Spleen (tissue), 11 donors: Measurements from ENCODE around the gene ANKRD1. TPM values are rescaled to one million over a fixed set of nuclear protein-coding genes. Genes with fewer than 3 reads are reported as not detected.

Source experiments
- DNase-seq: peaks from one replicate; pipeline ENCODE4 v3.0.0-alpha.2; 2020
- H3K27ac ChIP-seq, 8 donors: fragments of 200-600 bp; sonication (generic) in 7 of 8; 1 replicate in 4 of 8; 2 replicates in 4 of 8; pipeline versions ENCODE4 v1.5.0 to v1.8.0; 2016 to 2021; ENCODE audit warnings: inconsistent platforms in 4 of 8, mild to moderate bottlenecking in 4 of 8, moderate library complexity in 1 of 8
- H3K27me3 ChIP-seq, 7 donors: fragments of 200-600 bp; sonication (generic) in 6 of 7; replicated peaks in 1 of 7; 1 replicate in 4 of 7; 2 replicates in 3 of 7; pipeline versions ENCODE4 v1.5.0 to v1.8.0; 2016 to 2021; ENCODE audit warnings: inconsistent platforms in 3 of 7, mild to moderate bottlenecking in 1 of 7
- H3K36me3 ChIP-seq, 6 donors: fragments of 200-600 bp; sonication (generic) in 5 of 6; 1 replicate in 4 of 6; 2 replicates in 2 of 6; pipeline versions ENCODE4 v1.5.0 to v1.8.0; 2016 to 2021; ENCODE audit warnings: inconsistent platforms in 2 of 6
- H3K4me1 ChIP-seq, 6 donors: fragments of 200-600 bp; sonication (generic) in 5 of 6; 1 replicate in 3 of 6; 2 replicates in 3 of 6; pipeline versions ENCODE4 v1.5.0 to v1.8.0; 2016 to 2021; ENCODE audit warnings: inconsistent platforms in 3 of 6
- H3K4me3 ChIP-seq, 8 donors: fragments of 200-600 bp; sonication (generic) in 7 of 8; 1 replicate in 4 of 8; 2 replicates in 4 of 8; pipeline versions ENCODE4 v1.5.0 to v1.8.0; 2016 to 2021; ENCODE audit warnings: inconsistent platforms in 4 of 8, mild to moderate bottlenecking in 4 of 8, moderate library complexity in 2 of 8
- H3K9me3 ChIP-seq, 8 donors: fragments of 200-600 bp; sonication (generic) in 7 of 8; 1 replicate in 4 of 8; 2 replicates in 4 of 8; pipeline versions ENCODE4 v1.5.0 to v1.8.0; 2016 to 2021; ENCODE audit warnings: inconsistent platforms in 4 of 8
- POLR2A ChIP-seq, 3 donors: fragments of 450-650 bp; IDR thresholded peaks; one replicate each; pipeline ENCODE4 v1.5.1; 2017; ENCODE audit warnings: antibody characterized with exemption in 3 of 3, mild to moderate bottlenecking in 1 of 3
- POLR2AphosphoS5 ChIP-seq, 3 donors: sonication (generic); formaldehyde crosslinking; IDR thresholded peaks; one replicate each; pipeline ENCODE4 v1.5.1; 2017; ENCODE audit warnings: antibody characterized with exemption in 3 of 3
- WGBS, 5 donors: extraction: QIAGEN DNeasy Blood & Tissue Kit in 3 of 5; methylation state at CpG; one replicate each; pipeline versions ENCODE4 v1.1.5 to v1.1.7; 2013 to 2018; 5-methylcytosine and 5-hydroxymethylcytosine counted together
- intact Hi-C: fragments of 100-400 bp; cut with DNase I; formaldehyde crosslinking; loops from one replicate; pipeline ENCODE4 v1.15.0; 2023; ENCODE audit warnings: low total_unique reads
- polyA plus RNA-seq, 3 donors: library from polyadenylated mRNA; stranded (reverse); fragments of 200-250 nt; gene quantifications; one replicate each; pipeline ENCODE4 v1.2.1, GENCODE V29; 2013
- total RNA-seq, 7 donors: library from RNA; depleted of rRNA in 3 of 7; stranded (reverse); fragments of >200 nt in 3 of 7; fragmentation: NEBNext Ultra II Directional in 4 of 7; extraction: Animal tissue kit (Norgen Biotek cat#: 25700) in 4 of 7; gene quantifications; one replicate each; pipeline versions ENCODE4 v1.1.0 to v1.2.1, GENCODE V29; 2016 to 2021
- TF ChIP-seq, protein P1 (sequence below), 11 experiments: fragments of 200-600 bp in 7 of 11; fragments of 450-650 bp in 4 of 11; sonication (generic) in 4 of 11; IDR thresholded peaks in 8 of 11; conservative IDR thresholded peaks in 3 of 11; 1 replicate in 7 of 11; 2 replicates in 4 of 11; pipeline versions ENCODE4 v1.4.0 to v1.8.0; 2016 to 2021; ENCODE audit warnings: antibody characterized with exemption in 11 of 11, inconsistent platforms in 4 of 11, mild to moderate bottlenecking in 1 of 11
- donor health status: healthy with polysubstance abuse.
- donor health status: DM: no; HTN: no; CAD: no; lungs with moderate emphysema.
- donor health status: DM: no; HTN: no; CAD: no.
- donor health status: Bipolar disorder and iron deficiency.
- donor health status: healthy.
- donor health status: DM: no; HTN: no; CAD: no.
- donor health status: DM: yes; HTN: yes; CAD: no.

Gene ANKRD1
- total and polyA plus RNA-seq, 10 donors, result 0.13 to 1.6 (median 0.83) TPM; not detected in 4

DNA sequence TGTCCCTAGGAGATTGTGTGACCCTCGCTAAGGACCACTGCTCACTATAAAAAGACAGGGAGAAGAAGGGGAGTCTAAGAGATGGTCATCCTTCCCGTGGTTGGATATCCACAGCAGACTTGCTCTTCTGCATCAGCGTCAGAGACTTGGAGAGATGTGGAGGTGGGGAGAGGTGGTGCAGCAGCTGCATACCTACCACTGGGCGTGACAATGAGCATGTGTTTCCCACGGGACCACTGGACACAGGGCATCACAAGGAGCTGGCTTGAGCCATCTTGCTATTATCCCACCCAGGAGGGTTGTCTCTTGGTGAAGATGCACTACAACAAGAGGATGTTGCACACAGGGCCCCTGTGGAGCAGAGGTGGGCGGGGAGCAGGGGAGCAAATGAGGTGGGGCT, 18.8 kb upstream of the ANKRD1 start:
- no peak overlapping the region for H3K27ac ChIP-seq
- H3K36me3 ChIP-seq, result no peaks in the 10 kb centered on the region
- no peaks in the 10 kb centered on the region for H3K27me3 ChIP-seq
- intact Hi-C loops, result no loop called here
- 89 to 96% (median 91%) methylated on average over 6 of the region's 6 CpGs for WGBS, 5 donors
- no peak for DNase-seq
- H3K4me1 ChIP-seq, result peaks cover 0 to 8% (median 0%) of the 10 kb centered on the region in 6 donors
- no peak overlapping the region for H3K4me3 ChIP-seq
- no peak for TF ChIP-seq POLR2AphosphoS5 (IDR thresholded peaks at IDR 0.05)
- TF ChIP-seq, protein P1, sequence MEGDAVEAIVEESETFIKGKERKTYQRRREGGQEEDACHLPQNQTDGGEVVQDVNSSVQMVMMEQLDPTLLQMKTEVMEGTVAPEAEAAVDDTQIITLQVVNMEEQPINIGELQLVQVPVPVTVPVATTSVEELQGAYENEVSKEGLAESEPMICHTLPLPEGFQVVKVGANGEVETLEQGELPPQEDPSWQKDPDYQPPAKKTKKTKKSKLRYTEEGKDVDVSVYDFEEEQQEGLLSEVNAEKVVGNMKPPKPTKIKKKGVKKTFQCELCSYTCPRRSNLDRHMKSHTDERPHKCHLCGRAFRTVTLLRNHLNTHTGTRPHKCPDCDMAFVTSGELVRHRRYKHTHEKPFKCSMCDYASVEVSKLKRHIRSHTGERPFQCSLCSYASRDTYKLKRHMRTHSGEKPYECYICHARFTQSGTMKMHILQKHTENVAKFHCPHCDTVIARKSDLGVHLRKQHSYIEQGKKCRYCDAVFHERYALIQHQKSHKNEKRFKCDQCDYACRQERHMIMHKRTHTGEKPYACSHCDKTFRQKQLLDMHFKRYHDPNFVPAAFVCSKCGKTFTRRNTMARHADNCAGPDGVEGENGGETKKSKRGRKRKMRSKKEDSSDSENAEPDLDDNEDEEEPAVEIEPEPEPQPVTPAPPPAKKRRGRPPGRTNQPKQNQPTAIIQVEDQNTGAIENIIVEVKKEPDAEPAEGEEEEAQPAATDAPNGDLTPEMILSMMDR (IDR thresholded peaks at IDR 0.05 in 8 of 11, conservative IDR thresholded peaks at IDR 0.05 in 3 of 11), result no peak
- no peaks in the 10 kb centered on the region for H3K9me3 ChIP-seq

DNA sequence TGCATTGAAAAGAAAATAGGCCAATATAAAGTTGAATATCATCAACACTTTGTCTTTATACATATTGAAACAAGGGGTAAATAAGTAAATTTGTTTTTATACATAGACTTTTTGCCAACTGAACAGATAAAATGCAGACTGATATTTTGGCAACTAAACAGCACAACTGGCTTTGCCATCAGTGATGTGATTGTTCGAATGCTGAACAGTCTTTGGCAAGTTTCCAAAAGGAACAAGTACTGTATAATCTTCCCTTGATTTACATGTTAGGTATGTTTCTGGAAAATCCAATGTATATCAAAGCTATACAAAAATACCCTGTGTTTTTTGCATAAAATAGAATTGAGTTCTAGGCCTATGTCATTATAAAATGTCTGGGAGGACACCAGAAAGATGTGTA, 18.2 kb upstream of the ANKRD1 start:
- no peaks in the 10 kb centered on the region for H3K36me3 ChIP-seq
- TF ChIP-seq POLR2A (IDR thresholded peaks at IDR 0.05), result no peak
- TF ChIP-seq, protein P1 (IDR thresholded peaks at IDR 0.05 in 8 of 11, conservative IDR thresholded peaks at IDR 0.05 in 3 of 11), result no peak
- intact Hi-C loops, result no loop called here
- no peaks in the 10 kb centered on the region for H3K9me3 ChIP-seq
- H3K27ac ChIP-seq, result no peak overlapping the region
- DNase-seq, result no peak
- WGBS, 5 donors, result 73 to 85% (median 79%) methylated on average over 1 of the region's 1 CpG
- H3K4me1 ChIP-seq, result peaks cover 0 to 8% (median 0%) of the 10 kb centered on the region in 6 donors
- no peaks in the 10 kb centered on the region for H3K27me3 ChIP-seq
- no peak overlapping the region for H3K4me3 ChIP-seq

DNA sequence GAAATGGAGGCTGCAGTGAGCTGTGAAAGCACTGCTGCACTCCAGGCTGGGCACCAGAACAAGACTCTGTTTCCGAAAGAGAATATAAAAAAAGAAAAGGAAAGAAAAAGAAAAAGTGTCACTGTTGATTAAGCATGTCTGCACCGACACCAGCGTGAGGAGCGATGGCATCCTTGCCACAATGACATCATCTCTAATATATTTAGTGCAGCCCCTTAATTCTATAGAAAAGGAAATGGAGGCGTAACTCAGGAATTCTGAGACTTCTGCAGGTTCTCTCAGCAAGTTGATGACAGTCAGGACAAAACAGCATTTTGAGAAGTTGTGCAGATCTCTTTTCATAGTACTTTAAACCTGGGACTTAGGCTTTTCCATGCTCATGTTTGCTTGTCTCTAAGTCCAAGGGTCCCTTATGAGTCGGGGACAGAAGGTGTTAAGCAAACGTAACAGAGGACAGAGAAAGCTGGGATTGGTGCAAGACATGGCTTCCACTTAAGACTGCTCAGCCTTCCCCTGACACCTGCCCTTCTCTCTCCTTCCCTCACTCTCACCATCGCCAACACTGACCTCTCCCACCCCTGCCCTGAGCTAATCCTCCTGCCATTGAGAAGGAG, 16.9 kb upstream of the ANKRD1 start:
- Histone ChIP-seq H3K36me3 (no peaks in the 10 kb centered on the region), H3K27ac (no peak overlapping the region), H3K4me1 (peaks cover 0 to 8% (median 0%) of the 10 kb centered on the region in 6 donors), H3K9me3 (no peaks in the 10 kb centered on the region), H3K27me3 (no peaks in the 10 kb centered on the region), H3K4me3 (no peak overlapping the region)
- TF ChIP-seq POLR2AphosphoS5 (IDR thresholded peaks at IDR 0.05) (no peak), POLR2A (IDR thresholded peaks at IDR 0.05) (no peak)
- TF ChIP-seq, protein P1 (IDR thresholded peaks at IDR 0.05 in 8 of 11, conservative IDR thresholded peaks at IDR 0.05 in 3 of 11), result no peak
- WGBS, 5 donors, result 75 to 90% (median 86%) methylated on average over 8 of the region's 8 CpGs
- intact Hi-C loops, result no loop called here
- no peak for DNase-seq

DNA sequence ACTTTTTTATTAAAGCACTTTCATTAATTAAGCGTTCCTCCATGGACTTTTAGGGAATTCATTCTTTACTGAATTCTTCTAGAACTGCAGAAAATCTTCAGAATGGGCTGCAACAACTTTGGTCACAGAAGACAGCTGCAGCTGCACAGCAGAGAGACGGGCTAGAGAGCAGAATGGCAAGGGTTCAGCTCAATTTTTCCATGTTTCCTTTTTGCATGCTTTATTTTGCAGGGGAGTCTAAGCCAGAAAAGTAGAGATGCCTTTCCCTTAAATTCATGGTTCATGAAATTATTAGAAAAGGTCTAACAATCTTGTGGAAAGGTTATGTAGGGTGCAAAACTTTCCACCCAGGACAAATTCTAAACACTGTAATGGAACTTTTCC, 15.4 kb upstream of the ANKRD1 start:
- Histone ChIP-seq H3K4me1 (peaks cover 0 to 16% (median 5%) of the 10 kb centered on the region in 6 donors), H3K4me3 (no peak overlapping the region), H3K27me3 (no peaks in the 10 kb centered on the region), H3K36me3 (no peaks in the 10 kb centered on the region), H3K9me3 (no peaks in the 10 kb centered on the region), H3K27ac (no peak overlapping the region)
- DNase-seq, result no peak
- TF ChIP-seq, protein P1 (IDR thresholded peaks at IDR 0.05 in 8 of 11, conservative IDR thresholded peaks at IDR 0.05 in 3 of 11), result no peak
- TF ChIP-seq POLR2AphosphoS5 (IDR thresholded peaks at IDR 0.05), result no peak
- no peak for TF ChIP-seq POLR2A (IDR thresholded peaks at IDR 0.05)
- intact Hi-C loops, result no loop called here
- WGBS, 5 donors, result 77 to 93% (median 84%) methylated on average over 2 of the region's 2 CpGs
